OCI-LY1 (cell line): Measurements from ENCODE around the gene SLC12A8.

Experiments used
- H2AFZ ChIP-seq: fragments of 200-600 bp; sonication (generic), shearing (Covaris generic); 2 replicates; pipeline ENCODE4 v1.6.0; 2014; ENCODE audit warnings: antibody characterized with exemption, mild to moderate bottlenecking, low read length
- H3F3A ChIP-seq: fragments of 200-600 bp; sonication (generic), shearing (Covaris generic); 2 replicates; pipeline ENCODE4 v1.6.0; 2014; ENCODE audit warnings: mild to moderate bottlenecking, antibody characterized with exemption, low read length, moderate library complexity; ENCODE audit not compliant: insufficient read depth
- H3K27ac ChIP-seq: fragments of 200-600 bp; sonication (generic); 2 replicates; pipeline ENCODE4 v1.5.1; 2014; ENCODE audit warnings: low read length, mixed run types, mild to moderate bottlenecking, low read depth; ENCODE audit not compliant: poor library complexity, severe bottlenecking
- H3K27me3 ChIP-seq: fragments of 200-600 bp; sonication (generic); 2 replicates; pipeline ENCODE4 v1.6.0; 2014; ENCODE audit warnings: antibody characterized with exemption, mild to moderate bottlenecking, low read length, moderate library complexity; ENCODE audit not compliant: insufficient read depth
- H3K36me3 ChIP-seq: fragments of 200-600 bp; sonication (generic); 2 replicates; pipeline ENCODE4 v1.6.1; 2014; ENCODE audit warnings: mild to moderate bottlenecking, antibody characterized with exemption, low read length, moderate library complexity, mixed read lengths; ENCODE audit not compliant: insufficient read depth
- H3K4me1 ChIP-seq: fragments of 200-600 bp; sonication (generic); 2 replicates; pipeline ENCODE4 v1.5.1; 2014; ENCODE audit warnings: mild to moderate bottlenecking, low read length, moderate library complexity; ENCODE audit not compliant: insufficient read depth, severe bottlenecking
- H3K4me2 ChIP-seq: fragments of 200-600 bp; sonication (generic), shearing (Covaris generic); 2 replicates; pipeline ENCODE4 v1.6.1; 2014; ENCODE audit warnings: low read length
- H3K4me3 ChIP-seq: fragments of 200-600 bp; sonication (generic); 2 replicates; pipeline ENCODE4 v1.5.1; 2014; ENCODE audit warnings: low read length, low read depth, mild to moderate bottlenecking, mixed read lengths; ENCODE audit not compliant: poor library complexity, severe bottlenecking
- H3K79me2 ChIP-seq: fragments of 200-600 bp; shearing (Covaris generic); 2 replicates; pipeline ENCODE4 v1.6.1; 2016; ENCODE audit warnings: mixed run types, low read length, mixed read lengths; ENCODE audit not compliant: insufficient read depth
- H3K9ac ChIP-seq: fragments of 200-600 bp; sonication (generic), shearing (Covaris generic); 2 replicates; pipeline ENCODE4 v1.6.1; 2014; ENCODE audit warnings: mild to moderate bottlenecking, low read length, mixed read lengths
- H3K9me2 ChIP-seq: fragments of 200-600 bp; sonication (generic), shearing (Covaris generic); 2 replicates; pipeline ENCODE4 v1.6.1; 2014; ENCODE audit warnings: low read depth, mild to moderate bottlenecking, low read length, mixed read lengths
- H3K9me3 ChIP-seq: fragments of 200-600 bp; shearing (Covaris generic); 2 replicates; pipeline ENCODE4 v1.6.1; 2014; ENCODE audit warnings: low read length, mixed read lengths
- H4K20me1 ChIP-seq: fragments of 200-600 bp; sonication (generic), shearing (Covaris generic); 2 replicates; pipeline ENCODE4 v1.6.0; 2016; ENCODE audit warnings: mild to moderate bottlenecking, low read length; ENCODE audit not compliant: insufficient read depth
- CTCF ChIP-seq: fragments of 200-600 bp; sonication (generic), shearing (Covaris generic); IDR thresholded peaks from 2 replicates; pipeline ENCODE4 v1.5.1; 2017; ENCODE audit warnings: mild to moderate bottlenecking, antibody characterized with exemption, low read length, moderate library complexity, mixed read lengths
- EZH2 ChIP-seq: fragments of 200-600 bp; sonication (generic), shearing (Covaris generic); IDR thresholded peaks from 2 replicates; pipeline ENCODE4 v1.8.0; 2017; ENCODE audit warnings: borderline replicate concordance, mixed run types, mild to moderate bottlenecking, antibody characterized with exemption, low read length, moderate library complexity, mixed read lengths

SLC12A8 gene

GRCh38 chr3:125179884-125180240 lies 32.7 kb downstream of the SLC12A8 start:
- Histone ChIP-seq H2AFZ (no peak overlapping the region), H3K9me3 (no peaks in the 10 kb centered on the region), H3K27me3 (no peaks in the 10 kb centered on the region), H3K36me3 (no peaks in the 10 kb centered on the region), H3K9me2 (no peaks in the 10 kb centered on the region), H3K4me2 (no peak overlapping the region), H3K4me3 (no peak overlapping the region), H3K9ac (no peak overlapping the region), H3F3A (no peaks in the 10 kb centered on the region), H3K27ac (no peak overlapping the region), H3K79me2 (no peaks in the 10 kb centered on the region), H4K20me1 (no peaks in the 10 kb centered on the region), H3K4me1 (no peaks in the 10 kb centered on the region)
- TF ChIP-seq EZH2 (no peak), CTCF (no peak)

- no peaks in the 10 kb centered on the region for H3K79me2 ChIP-seq
- H4K20me1 ChIP-seq: no peaks in the 10 kb centered on the region
- no peak overlapping the region for H2AFZ ChIP-seq
- no peaks in the 10 kb centered on the region for H3K27me3 ChIP-seq
- H3K9ac ChIP-seq: no peak overlapping the region
- H3F3A ChIP-seq: no peaks in the 10 kb centered on the region
- TF ChIP-seq EZH2 (no peak), CTCF (no peak)
- H3K9me3 ChIP-seq: no peaks in the 10 kb centered on the region
- no peak overlapping the region for H3K4me2 ChIP-seq
- no peaks in the 10 kb centered on the region for H3K4me1 ChIP-seq
- no peaks in the 10 kb centered on the region for H3K36me3 ChIP-seq
- H3K9me2 ChIP-seq: no peaks in the 10 kb centered on the region
- no peak overlapping the region for H3K4me3 ChIP-seq
- no peak overlapping the region for H3K27ac ChIP-seq
Measured at GRCh38 chr3:125179143-125179883, 33.2 kb downstream of the SLC12A8 start.

GRCh38 chr3:125177746-125178145 lies 34.8 kb downstream of the SLC12A8 start:
- Histone ChIP-seq H3K36me3 (no peaks in the 10 kb centered on the region), H2AFZ (no peak overlapping the region), H3F3A (no peaks in the 10 kb centered on the region), H3K9ac (no peak overlapping the region), H3K4me3 (no peak overlapping the region), H3K9me3 (no peaks in the 10 kb centered on the region), H3K9me2 (no peaks in the 10 kb centered on the region), H3K4me1 (no peaks in the 10 kb centered on the region), H3K4me2 (no peak overlapping the region), H4K20me1 (no peaks in the 10 kb centered on the region), H3K27me3 (no peaks in the 10 kb centered on the region), H3K27ac (no peak overlapping the region), H3K79me2 (no peaks in the 10 kb centered on the region)
- TF ChIP-seq CTCF (no peak), EZH2 (no peak)
